ENCODE data around the gene FRY.
"Not testable (repeated sequence)": the region's sequence is repeated elsewhere in the genome, so short reads cannot be mapped to it uniquely, and the experiment has no call there.

FRY gene

GRCh38 chr13:32031025-32031814, at the start of gene FRY:
TSS of gene FRY (plus strand) at chr13:32031774. CDS start at chr13:32031796, 22 bp downstream.
- peak; percentile 32 for DNase-seq (ENCODE audit: low read depth)

GRCh38 chr13:31982124-31982523, 49.5 kb upstream of the FRY start:
- no peak for DNase-seq (ENCODE audit: low read depth)

- DNase-seq (ENCODE audit: low read depth) = peak; percentile 76
Observed at GRCh38 chr13:31982540-31982939, 49.0 kb upstream of the FRY start.

- not testable (repeated sequence) for DNase-seq (ENCODE audit: low read depth)
Observed at GRCh38 chr13:31983696-31984095, 47.9 kb upstream of the FRY start.

- DNase-seq (ENCODE audit: low read depth) = not testable (repeated sequence)
Observed at GRCh38 chr13:31984388-31984787, 47.2 kb upstream of the FRY start.

- no peak for DNase-seq (ENCODE audit: low read depth)
Observed at GRCh38 chr13:31986676-31987470, 44.7 kb upstream of the FRY start.

- no peak for DNase-seq (ENCODE audit: low read depth)
Observed at GRCh38 chr13:31987535-31988170, 43.9 kb upstream of the FRY start.

GRCh38 chr13:31994367-31994766, 37.2 kb upstream of the FRY start:
- DNase-seq (ENCODE audit: low read depth) = not testable (repeated sequence)

- DNase-seq (ENCODE audit: low read depth) = no peak
Observed at GRCh38 chr13:31996601-31997000, 35.0 kb upstream of the FRY start.

GRCh38 chr13:31997641-31998040, 33.9 kb upstream of the FRY start:
- no peak for DNase-seq (ENCODE audit: low read depth)

GRCh38 chr13:31998131-31998530, 33.4 kb upstream of the FRY start:
- no peak for DNase-seq (ENCODE audit: low read depth)

- DNase-seq (ENCODE audit: low read depth) = not testable (repeated sequence)
Observed at GRCh38 chr13:32000754-32001153, 30.8 kb upstream of the FRY start.

GRCh38 chr13:32001154-32001768, 30.3 kb upstream of the FRY start:
- DNase-seq (ENCODE audit: low read depth) = peak; percentile 25

- no peak for DNase-seq (ENCODE audit: low read depth)
Observed at GRCh38 chr13:32001769-32002168, 29.8 kb upstream of the FRY start.

- DNase-seq (ENCODE audit: low read depth) = no peak
Observed at GRCh38 chr13:32002873-32003272, 28.7 kb upstream of the FRY start.

- no peak for DNase-seq (ENCODE audit: low read depth)
Observed at GRCh38 chr13:32007494-32007893, 24.1 kb upstream of the FRY start.

- DNase-seq (ENCODE audit: low read depth) = no peak
Observed at GRCh38 chr13:32008518-32009175, 22.9 kb upstream of the FRY start.

- no peak for DNase-seq (ENCODE audit: low read depth)
Observed at GRCh38 chr13:32009362-32009761, 22.2 kb upstream of the FRY start.

GRCh38 chr13:32010136-32010535, 21.4 kb upstream of the FRY start:
- DNase-seq (ENCODE audit: low read depth) = peak; percentile 17

- DNase-seq (ENCODE audit: low read depth) = no peak
Observed at GRCh38 chr13:32011971-32012370, 19.6 kb upstream of the FRY start.

GRCh38 chr13:32013181-32013580, 18.4 kb upstream of the FRY start:
- DNase-seq (ENCODE audit: low read depth) = no peak

GRCh38 chr13:32016119-32016518, 15.5 kb upstream of the FRY start:
- DNase-seq (ENCODE audit: low read depth) = no peak

Data from GM04504 (cell line).